Keratinocyte (primary cell): ENCODE measurements around the gene FAR1. TPM values are rescaled to one million over a fixed set of nuclear protein-coding genes. Genes with fewer than 3 reads are reported as not detected.

Source experiments
- DNase-seq: peaks from one replicate; pipeline ENCODE4 v3.0.0-alpha.2; 2011; ENCODE audit warnings: low read depth, missing footprints, low spot score
- FAIRE-seq: peaks from 2 replicates; lab custom pipeline; 2011; peaks lifted over from hg19 to GRCh38; lab: Jason Lieb, UNC
- H2AFZ ChIP-seq: 2 replicates; pipeline ENCODE4 v1.6.0; 2012; ENCODE audit warnings: low read length, control low read depth, inconsistent platforms; ENCODE audit not compliant: control insufficient read depth
- H3K27ac ChIP-seq: 2 replicates; pipeline ENCODE4 v1.5.1; 2011; ENCODE audit warnings: low read length; ENCODE audit not compliant: control insufficient read depth, insufficient read depth
- H3K27me3 ChIP-seq: 3 replicates; pipeline ENCODE4 v1.6.0; 2011; ENCODE audit warnings: low read length; ENCODE audit not compliant: control insufficient read depth, insufficient read depth; ENCODE audit errors: extremely low read depth
- H3K36me3 ChIP-seq, 2 experiments: 2 replicates in 1 of 2; 3 replicates in 1 of 2; pipeline ENCODE4 v1.5.1; 2011; ENCODE audit warnings: low read length in 2 of 2, mild to moderate bottlenecking in 1 of 2; ENCODE audit not compliant: control insufficient read depth in 2 of 2, insufficient read depth in 2 of 2; ENCODE audit errors: extremely low read depth in 1 of 2
- H3K4me1 ChIP-seq: 3 replicates; pipeline ENCODE4 v1.5.1; 2011; ENCODE audit warnings: low read length; ENCODE audit not compliant: control insufficient read depth, insufficient read depth; ENCODE audit errors: extremely low read depth
- H3K4me2 ChIP-seq: 3 replicates; pipeline ENCODE4 v1.6.0; 2011; ENCODE audit warnings: low read depth, low read length; ENCODE audit not compliant: control insufficient read depth, insufficient read depth; ENCODE audit errors: extremely low read depth
- H3K4me3 ChIP-seq, 3 experiments: fragments of 200-600 bp in 1 of 3; sonication (generic) in 1 of 3; 2 replicates in 2 of 3; 3 replicates in 1 of 3; pipeline ENCODE4 v1.5.1; 2011 to 2016; ENCODE audit warnings: low read length in 3 of 3, mild to moderate bottlenecking in 3 of 3, control low read depth in 2 of 3, inconsistent platforms in 1 of 3, low read depth in 1 of 3, mixed read lengths in 1 of 3, mixed run types in 1 of 3, moderate library complexity in 1 of 3; ENCODE audit not compliant: control insufficient read depth in 2 of 3, insufficient read depth in 2 of 3; ENCODE audit errors: extremely low read depth in 1 of 3
- H3K79me2 ChIP-seq: 2 replicates; pipeline ENCODE4 v1.6.0; 2012; ENCODE audit warnings: low read length; ENCODE audit not compliant: control insufficient read depth, insufficient read depth
- H3K9ac ChIP-seq: 3 replicates; pipeline ENCODE4 v1.6.0; 2011; ENCODE audit warnings: low read length; ENCODE audit not compliant: control insufficient read depth, insufficient read depth; ENCODE audit errors: extremely low read depth
- H3K9me1 ChIP-seq: 3 replicates; pipeline ENCODE4 v1.6.0; 2011; ENCODE audit warnings: low read length; ENCODE audit not compliant: control insufficient read depth, insufficient read depth; ENCODE audit errors: extremely low read depth
- H3K9me3 ChIP-seq: 2 replicates; pipeline ENCODE4 v1.5.1; 2012; ENCODE audit warnings: low read depth, low read length; ENCODE audit not compliant: control insufficient read depth
- H4K20me1 ChIP-seq: 3 replicates; pipeline ENCODE4 v1.6.0; 2011; ENCODE audit warnings: low read length; ENCODE audit not compliant: control insufficient read depth, insufficient read depth; ENCODE audit errors: extremely low read depth
- EZH2 ChIP-seq: IDR thresholded peaks from one replicate; pipeline ENCODE4 v1.6.1; 2012; ENCODE audit warnings: inconsistent platforms, mild to moderate bottlenecking, low read length, moderate library complexity
- dilution Hi-C: fragments of 300-500 bp; cut with MboI; formaldehyde crosslinking; loops from one replicate; pipeline ENCODE4 v1.7.0; 2020; ENCODE audit warnings: low sequenced_read_pairs; ENCODE audit not compliant: extremely low pct_ligation_motif_present
- polyA plus RNA-seq, 5 experiments: library from polyadenylated mRNA; depleted of rRNA in 3 of 5; stranded (reverse) in 3 of 5; stranded (forward) in 1 of 5; unstranded in 1 of 5; fragments of >200 nt; gene quantifications; 1 replicate in 1 of 5; 2 replicates in 3 of 5; 3 replicates in 1 of 5; pipeline versions ENCODE4 v1.2.1 to v1.2.3, GENCODE V29; 2011 to 2012; ENCODE audit warnings: missing spikeins in 2 of 5, low read depth in 1 of 5, low replicate concordance in 1 of 5
- TF ChIP-seq, protein P1 (sequence below), 3 experiments: IDR thresholded peaks in 1 of 3; conservative IDR thresholded peaks in 1 of 3; optimal IDR thresholded peaks in 1 of 3; 2 replicates in 2 of 3; 3 replicates in 1 of 3; pipeline versions ENCODE3 to v1.5.1; 2011; ENCODE audit warnings: low read length in 3 of 3, mild to moderate bottlenecking in 3 of 3, moderate library complexity in 2 of 3, control low read depth in 1 of 3, inconsistent platforms in 1 of 3; ENCODE audit not compliant: insufficient read depth in 2 of 3; ENCODE audit errors: extremely low read depth in 1 of 3

FAR1 gene
- polyA plus RNA-seq, 1 donor (not counting 4 experiments of a cell fraction or from before 2014, with no cell fraction given): 140 TPM

GRCh38 chr11:13635804-13636203 is 32.7 kb upstream of the FAR1 start:
- Histone ChIP-seq H4K20me1 (no peaks in the 10 kb centered on the region), H3K4me3 (no peak overlapping the region), H3K27me3 (peaks cover 13% of the 10 kb centered on the region), H3K36me3 (no peaks in the 10 kb centered on the region), H3K9me3 (no peaks in the 10 kb centered on the region), H3K27ac (no peak overlapping the region), H2AFZ (no peak overlapping the region), H3K79me2 (no peaks in the 10 kb centered on the region), H3K9ac (no peak overlapping the region), H3K4me2 (no peak overlapping the region), H3K9me1 (no peaks in the 10 kb centered on the region), H3K4me1 (no peaks in the 10 kb centered on the region)
- FAIRE-seq (no peak), DNase-seq (no peak)
- TF ChIP-seq, protein P1, sequence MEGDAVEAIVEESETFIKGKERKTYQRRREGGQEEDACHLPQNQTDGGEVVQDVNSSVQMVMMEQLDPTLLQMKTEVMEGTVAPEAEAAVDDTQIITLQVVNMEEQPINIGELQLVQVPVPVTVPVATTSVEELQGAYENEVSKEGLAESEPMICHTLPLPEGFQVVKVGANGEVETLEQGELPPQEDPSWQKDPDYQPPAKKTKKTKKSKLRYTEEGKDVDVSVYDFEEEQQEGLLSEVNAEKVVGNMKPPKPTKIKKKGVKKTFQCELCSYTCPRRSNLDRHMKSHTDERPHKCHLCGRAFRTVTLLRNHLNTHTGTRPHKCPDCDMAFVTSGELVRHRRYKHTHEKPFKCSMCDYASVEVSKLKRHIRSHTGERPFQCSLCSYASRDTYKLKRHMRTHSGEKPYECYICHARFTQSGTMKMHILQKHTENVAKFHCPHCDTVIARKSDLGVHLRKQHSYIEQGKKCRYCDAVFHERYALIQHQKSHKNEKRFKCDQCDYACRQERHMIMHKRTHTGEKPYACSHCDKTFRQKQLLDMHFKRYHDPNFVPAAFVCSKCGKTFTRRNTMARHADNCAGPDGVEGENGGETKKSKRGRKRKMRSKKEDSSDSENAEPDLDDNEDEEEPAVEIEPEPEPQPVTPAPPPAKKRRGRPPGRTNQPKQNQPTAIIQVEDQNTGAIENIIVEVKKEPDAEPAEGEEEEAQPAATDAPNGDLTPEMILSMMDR (optimal IDR thresholded peaks at IDR 0.05 in 1 of 3, IDR thresholded peaks at IDR 0.05 in 1 of 3, conservative IDR thresholded peaks at IDR 0.05 in 1 of 3; ENCODE audit: extremely low read depth in 1 of 3, insufficient read depth in 2 of 3, low read length in 3 of 3): no peak
- TF ChIP-seq EZH2: no peak
- dilution Hi-C loops: no loop called here

DNA sequence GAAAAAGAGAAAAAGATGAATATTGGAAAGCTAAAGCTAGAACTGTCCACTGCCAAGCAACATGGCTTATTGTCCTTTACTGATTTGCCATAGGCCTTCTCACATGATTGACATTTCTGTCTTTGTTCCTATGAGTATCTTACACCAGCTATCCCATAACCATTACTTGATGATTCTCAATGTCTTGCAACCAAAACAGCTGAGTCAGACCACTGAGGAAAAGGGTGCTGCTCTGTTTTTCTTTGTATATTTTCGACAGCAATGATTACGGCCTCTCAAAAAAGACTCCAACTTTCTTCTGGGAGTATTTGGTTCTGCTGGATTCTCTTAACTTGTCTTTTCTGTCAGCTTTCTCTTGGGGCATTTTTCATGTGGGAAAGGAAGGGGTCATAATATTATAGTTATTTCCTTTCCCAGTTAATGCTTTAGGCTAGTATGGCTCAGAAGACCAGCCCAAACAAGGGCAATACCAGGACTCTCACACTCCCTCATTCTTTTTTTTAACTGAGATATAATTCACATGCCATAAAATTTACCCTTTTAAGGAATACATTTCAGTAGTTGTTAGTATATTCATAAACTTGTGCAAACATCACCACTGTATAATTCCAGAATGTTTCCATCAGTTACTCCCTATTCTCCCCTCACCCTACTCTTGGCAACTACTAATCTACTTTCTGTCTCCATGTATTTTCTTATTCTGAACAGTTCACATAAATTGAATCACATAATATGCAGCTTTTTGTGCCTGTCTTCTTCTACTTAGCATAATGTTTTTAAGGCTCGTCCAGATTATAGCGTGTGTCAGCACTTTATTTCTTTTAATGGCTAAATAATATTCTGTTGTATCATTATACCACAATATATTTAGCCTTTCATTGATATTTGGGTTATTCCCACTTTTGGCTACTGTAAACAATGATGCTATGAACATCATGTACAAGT is 31.1 kb upstream of the FAR1 start:
- H3K9me3 ChIP-seq: no peaks in the 10 kb centered on the region
- FAIRE-seq: no peak
- H3K9me1 ChIP-seq: no peaks in the 10 kb centered on the region
- no peak overlapping the region for H3K27ac ChIP-seq
- H3K4me3 ChIP-seq: no peak overlapping the region
- no peak overlapping the region for H3K4me2 ChIP-seq
- dilution Hi-C loops: no loop called here
- H3K36me3 ChIP-seq: no peaks in the 10 kb centered on the region
- H2AFZ ChIP-seq: no peak overlapping the region
- H3K4me1 ChIP-seq: no peaks in the 10 kb centered on the region
- no peak overlapping the region for H3K9ac ChIP-seq
- no peaks in the 10 kb centered on the region for H3K79me2 ChIP-seq
- no peak for DNase-seq
- no peak for TF ChIP-seq EZH2
- TF ChIP-seq, protein P1 (optimal IDR thresholded peaks at IDR 0.05 in 1 of 3, IDR thresholded peaks at IDR 0.05 in 1 of 3, conservative IDR thresholded peaks at IDR 0.05 in 1 of 3; ENCODE audit: extremely low read depth in 1 of 3, insufficient read depth in 2 of 3, low read length in 3 of 3): no peak
- H3K27me3 ChIP-seq: peaks cover 13% of the 10 kb centered on the region
- H4K20me1 ChIP-seq: no peaks in the 10 kb centered on the region
